K562 (cell line): ENCODE results near the gene PLS1. TPM values are rescaled to one million over a fixed set of nuclear protein-coding genes. Genes with fewer than 3 reads are reported as not detected.

Experiments used
- ATAC-seq: fragments of 200-7000 bp; cut with Tn5 transposase; 3 replicates; pipeline ENCODE4 v1.9.1; 2020; ENCODE audit warnings: moderate library complexity
- BruUV-seq: library from RNA; stranded (reverse); fragments of 400-500 nt; replicated peaks from 2 replicates; lab custom pipeline; 2021; lab: Mats Ljungman, UMichigan
- CTCF ChIA-PET: fragments of 300-600 bp; formaldehyde crosslinking; extraction: SDS; loops from one replicate; lab custom pipeline; 2021; ENCODE audit warnings: low intra/inter-chr PET ratio; lab: Yijun Ruan, JAX
- POLR2A ChIA-PET: fragments of 300-600, 350-650 bp; sonication (Branson Sonifier 250); formaldehyde crosslinking; extraction: SDS; loops from one replicate; lab custom pipeline; 2021; ENCODE audit warnings: antibody characterized with exemption, inconsistent platforms; lab: Yijun Ruan, JAX
- DNase-seq, 4 experiments: peaks; one replicate each; pipeline versions ENCODE4 v3.0.0 to v3.0.0-alpha.2; 2011 to 2018; ENCODE audit warnings: low spot score in 3 of 4, mixed read lengths in 3 of 4; ENCODE audit errors: extremely low read depth in 1 of 4
- FAIRE-seq: peaks from 2 replicates; lab custom pipeline; 2011; peaks lifted over from hg19 to GRCh38; lab: Jason Lieb, UNC
- H2AFZ ChIP-seq: 2 replicates; pipeline ENCODE4 v1.6.0; 2011; ENCODE audit warnings: low read depth, low read length, control low read depth, inconsistent platforms
- H3K27ac ChIP-seq: fragments of 200-600 bp; 3 replicates; pipeline ENCODE4 v1.8.0; 2011; ENCODE audit warnings: low read depth, mild to moderate bottlenecking, control low read depth, inconsistent platforms, low read length, moderate library complexity, mixed read lengths; ENCODE audit errors: extremely low read depth
- H3K27me3 ChIP-seq, 2 experiments: fragments of 300-600 bp in 1 of 2; 2 replicates in 1 of 2; 3 replicates in 1 of 2; pipeline versions ENCODE4 v1.6.0 to v1.8.0; 2011; ENCODE audit warnings: inconsistent platforms in 2 of 2, low read length in 2 of 2, mild to moderate bottlenecking in 1 of 2, mixed read lengths in 1 of 2, moderate library complexity in 1 of 2; ENCODE audit not compliant: control insufficient read depth in 2 of 2, insufficient read depth in 2 of 2
- H3K36me3 ChIP-seq: fragments of 300-600 bp; 3 replicates; pipeline ENCODE4 v1.8.0; 2011; ENCODE audit warnings: mild to moderate bottlenecking, low read length, inconsistent platforms; ENCODE audit not compliant: control insufficient read depth, insufficient read depth
- H3K4me1 ChIP-seq, 2 experiments: fragments of 200-600 bp in 1 of 2; replicated peaks in 1 of 2; 2 replicates in 1 of 2; 3 replicates in 1 of 2; pipeline versions ENCODE4 v1.5.1 to v1.8.0; 2011; ENCODE audit warnings: inconsistent platforms in 2 of 2, low read length in 2 of 2, mild to moderate bottlenecking in 1 of 2, mixed read lengths in 1 of 2, moderate library complexity in 1 of 2; ENCODE audit not compliant: control insufficient read depth in 2 of 2, insufficient read depth in 2 of 2
- H3K4me2 ChIP-seq: 2 replicates; pipeline ENCODE4 v1.6.1; 2011; ENCODE audit warnings: low read length, control low read depth, inconsistent platforms, mixed read lengths; ENCODE audit not compliant: insufficient read depth
- H3K4me3 ChIP-seq: fragments of 200-600 bp; sonication (generic), shearing (Covaris generic); 2 replicates; pipeline ENCODE4 v1.5.1; 2016; ENCODE audit warnings: control low read depth, inconsistent platforms
- H3K79me2 ChIP-seq: fragments of 200-600 bp; 3 replicates; pipeline ENCODE4 v1.8.0; 2011; ENCODE audit warnings: low read length, inconsistent platforms; ENCODE audit not compliant: control insufficient read depth, insufficient read depth
- H3K9ac ChIP-seq, 2 experiments: 2 replicates each; pipeline versions ENCODE4 v1.6.0 to v1.6.1; 2011; ENCODE audit warnings: low read depth in 2 of 2, low read length in 2 of 2, control low read depth in 1 of 2, inconsistent platforms in 1 of 2, mild to moderate bottlenecking in 1 of 2, mixed read lengths in 1 of 2; ENCODE audit not compliant: insufficient read depth in 1 of 2
- H3K9me1 ChIP-seq: one replicate; pipeline ENCODE4 v1.6.0; 2011; ENCODE audit warnings: inconsistent platforms, mild to moderate bottlenecking, low read length, moderate library complexity; ENCODE audit not compliant: control insufficient read depth, insufficient read depth
- H3K9me3 ChIP-seq: replicated peaks from 2 replicates; pipeline ENCODE4 v1.5.1; 2011; ENCODE audit warnings: low read depth, low read length, inconsistent platforms; ENCODE audit not compliant: control insufficient read depth, insufficient read depth
- H4K20me1 ChIP-seq: replicated peaks from 2 replicates; pipeline ENCODE4 v1.6.1; 2011; ENCODE audit warnings: low read length, inconsistent platforms, mixed read lengths; ENCODE audit not compliant: control insufficient read depth, insufficient read depth
- ASH1L ChIP-seq: fragments of 450-650 bp; IDR thresholded peaks from 2 replicates; pipeline ENCODE4 v1.6.1; 2018; ENCODE audit warnings: borderline replicate concordance, mild to moderate bottlenecking, low read depth; ENCODE audit not compliant: partially characterized antibody
- BMI1 ChIP-seq: fragments of 150-350 bp; IDR thresholded peaks from 2 replicates; pipeline ENCODE4 v1.6.1; 2014; ENCODE audit warnings: low read length
- CBX1 ChIP-seq: sonication (generic); IDR thresholded peaks from 2 replicates; pipeline ENCODE4 v1.6.1; 2016; ENCODE audit warnings: antibody characterized with exemption, low read depth, mild to moderate bottlenecking
- ESRRB ChIP-seq: fragments of 250-450 bp; sonication (Bioruptor Pico); IDR thresholded peaks from 2 replicates; pipeline ENCODE4 v1.5.0; 2020; ENCODE audit warnings: mild to moderate bottlenecking, moderate library complexity, borderline replicate concordance
- ETV1 ChIP-seq: fragments of 450-650 bp; conservative IDR thresholded peaks from 2 replicates; pipeline ENCODE4 v1.6.1; 2016; ENCODE audit warnings: missing genetic modification characterization, control low read depth, low read depth, missing compliant biosample characterization
- HDAC6 ChIP-seq: IDR thresholded peaks from 2 replicates; pipeline ENCODE4 v1.6.1; 2012; ENCODE audit warnings: low read depth, mild to moderate bottlenecking, control low read depth, inconsistent platforms, low read length, moderate library complexity
- KDM2B ChIP-seq: fragments of 250-450 bp; sonication (Bioruptor Pico); IDR thresholded peaks from 2 replicates; pipeline ENCODE4 v1.8.0; 2021; ENCODE audit warnings: mild to moderate bottlenecking, moderate library complexity
- KLF16 ChIP-seq: IDR thresholded peaks from 2 replicates; pipeline ENCODE4 v1.6.1; 2016; ENCODE audit warnings: antibody characterized with exemption
- SMC3 ChIP-seq: conservative IDR thresholded peaks from 2 replicates; pipeline ENCODE4 v1.6.1; 2011; ENCODE audit warnings: low read depth, low read length, improper control_type of control experiment; ENCODE audit not compliant: insufficient read depth
- SREBF1 ChIP-seq: fragments of 150-350 bp; IDR thresholded peaks from 2 replicates; pipeline ENCODE4 v1.6.1; 2014; ENCODE audit warnings: antibody characterized with exemption, low read depth, low read length, borderline replicate concordance
- TCF3 ChIP-seq: sonication (generic); formaldehyde crosslinking; IDR thresholded peaks from 2 replicates; pipeline ENCODE4 v1.4.0; 2020; ENCODE audit warnings: mild to moderate bottlenecking, missing genetic modification reagents
- ZBTB34 ChIP-seq: fragments of 250-450 bp; sonication (Bioruptor Pico); IDR thresholded peaks from 2 replicates; pipeline ENCODE4 v1.8.0; 2021; ENCODE audit warnings: mild to moderate bottlenecking, moderate library complexity
- ZNF12 ChIP-seq: sonication (generic); formaldehyde crosslinking; IDR thresholded peaks from 2 replicates; pipeline ENCODE4 v1.4.0; 2020; ENCODE audit warnings: mild to moderate bottlenecking, missing genetic modification reagents
- ZNF217 ChIP-seq: sonication (generic); formaldehyde crosslinking; IDR thresholded peaks from 2 replicates; pipeline ENCODE4 v1.8.0; 2022; ENCODE audit warnings: mild to moderate bottlenecking, missing genetic modification reagents
- ZNF644 ChIP-seq: fragments of 200-800 bp; sonication (Bioruptor generic); IDR thresholded peaks from 2 replicates; pipeline ENCODE4 v1.6.1; 2016; ENCODE audit warnings: low read depth, missing genetic modification characterization, missing compliant biosample characterization
- WGBS: fragments of 100-300 bp; shearing (Covaris generic); methylation state at CpG from one replicate; pipeline ENCODE4 v1.1.6; 2016; ENCODE audit warnings: low coverage, mixed read lengths; ENCODE audit not compliant: insufficient coverage; ENCODE audit errors: missing lambda C conversion rate; 5-methylcytosine and 5-hydroxymethylcytosine counted together
- in situ Hi-C: fragments of 300-500 bp; cut with MboI; formaldehyde crosslinking; loops from 4 replicates; pipeline ENCODE4 v1.15.0; 2018; ENCODE audit warnings: inconsistent platforms, mixed read lengths
- intact Hi-C: fragments of 100-400 bp; cut with micrococcal nuclease; formaldehyde crosslinking; loops from 2 replicates; pipeline ENCODE4 v1.14.2; 2022
- polyA plus RNA-seq, 8 experiments: library from polyadenylated mRNA; depleted of rRNA in 4 of 8; stranded (reverse) in 5 of 8; unstranded in 3 of 8; fragments of >200 nt; fragmentation: Nextera tagmentation in 2 of 8; fragmentation: Illumina TruSeq in 1 of 8; extraction: Ambion mirVana in 2 of 8; extraction: Trizol in 1 of 8; gene quantifications; 2 replicates each; pipeline versions ENCODE4 v1.2.1 to v1.2.3, GENCODE V29; 2011 to 2014; ENCODE audit warnings: inconsistent platforms in 1 of 8, missing spikeins in 1 of 8
- total RNA-seq, 7 experiments: library from RNA; depleted of rRNA in 6 of 7; stranded (reverse); fragments of >200 nt in 6 of 7; fragmentation: Illumina TruSeq in 2 of 7; extraction: Trizol in 2 of 7; gene quantifications; 2 replicates each; pipeline versions ENCODE4 v1.2.1 to v1.2.3, GENCODE V29; 2011 to 2021; ENCODE audit warnings: low replicate concordance in 1 of 7
- TF ChIP-seq, protein P1 (sequence below): fragments of 450-650 bp; IDR thresholded peaks from 2 replicates; pipeline ENCODE4 v1.6.1; 2017; ENCODE audit warnings: antibody characterized with exemption

The PLS1 gene
- total and polyA plus RNA-seq, 9 of the 15 experiments (the other 6 are each of a cell fraction or from before 2014, with no cell fraction given): 6.1 to 21.3 (median 13.0) TPM

DNA sequence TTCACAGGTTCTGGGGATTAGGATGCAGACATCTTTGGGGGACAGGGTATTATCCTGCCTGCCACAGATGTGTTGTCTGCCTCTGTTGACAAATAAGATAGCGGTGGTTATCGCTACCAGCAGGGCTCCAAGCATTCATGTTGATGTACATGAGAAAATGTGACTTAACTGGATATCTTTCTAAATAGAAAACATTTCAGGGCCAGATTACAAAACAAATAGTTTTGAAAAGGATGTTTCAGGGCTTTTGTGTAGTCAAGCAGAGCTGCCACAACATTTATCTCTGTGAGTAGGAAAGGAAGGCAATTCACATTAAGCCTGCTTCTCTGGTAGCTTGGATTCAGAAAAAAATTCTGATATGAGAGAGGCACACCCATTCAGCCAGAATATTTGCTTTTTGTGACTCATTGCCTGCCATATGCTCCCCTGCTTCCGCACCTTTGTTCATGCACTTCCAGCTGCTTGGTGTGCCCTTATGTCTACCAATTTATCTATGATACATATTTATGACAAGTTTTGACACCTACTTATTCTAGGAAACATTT is 22.8 kb downstream of the PLS1 start (continued):
- TF ChIP-seq ZBTB34 (no peak), ETV1 (tag) (no peak), ZNF644 (tag) (no peak), ZNF12 (CRISPR knock-in tag) (no peak), SREBF1 (no peak)

DNA sequence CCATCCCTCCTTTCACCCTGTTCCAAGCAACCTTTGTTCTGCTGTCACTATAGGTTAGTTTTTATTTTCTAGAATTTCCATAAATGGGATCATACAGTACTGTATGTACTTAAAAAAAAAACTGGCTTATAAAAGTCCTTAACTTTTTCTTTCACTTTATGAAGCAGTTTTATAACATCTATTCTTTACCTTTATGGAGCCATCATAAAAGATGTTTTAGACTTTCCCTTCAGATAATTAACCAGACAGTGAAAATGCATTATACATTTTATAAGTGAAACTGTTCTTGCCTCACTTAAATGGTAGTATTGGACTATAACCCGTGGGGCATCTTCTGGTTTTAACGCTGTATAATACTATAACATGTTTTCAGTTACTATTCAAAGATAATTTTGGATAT is 26.2 kb downstream of the PLS1 start:
- H3K9me3 ChIP-seq: no peaks in the 10 kb centered on the region
- H2AFZ ChIP-seq: no peak overlapping the region
- intact Hi-C loops: no loop called here
- H4K20me1 ChIP-seq: peaks cover 5% of the 10 kb centered on the region; the same call in 1 of the 2 replicates
- TF ChIP-seq SMC3: no peak
- TF ChIP-seq ASH1L: no peak
- TF ChIP-seq ESRRB (CRISPR knock-in tag): no peak
- TF ChIP-seq KDM2B: no peak
- TF ChIP-seq HDAC6: no peak
- TF ChIP-seq BMI1: no peak
- no peak for TF ChIP-seq CBX1
- no peak for TF ChIP-seq ZNF217
- TF ChIP-seq, protein P1, sequence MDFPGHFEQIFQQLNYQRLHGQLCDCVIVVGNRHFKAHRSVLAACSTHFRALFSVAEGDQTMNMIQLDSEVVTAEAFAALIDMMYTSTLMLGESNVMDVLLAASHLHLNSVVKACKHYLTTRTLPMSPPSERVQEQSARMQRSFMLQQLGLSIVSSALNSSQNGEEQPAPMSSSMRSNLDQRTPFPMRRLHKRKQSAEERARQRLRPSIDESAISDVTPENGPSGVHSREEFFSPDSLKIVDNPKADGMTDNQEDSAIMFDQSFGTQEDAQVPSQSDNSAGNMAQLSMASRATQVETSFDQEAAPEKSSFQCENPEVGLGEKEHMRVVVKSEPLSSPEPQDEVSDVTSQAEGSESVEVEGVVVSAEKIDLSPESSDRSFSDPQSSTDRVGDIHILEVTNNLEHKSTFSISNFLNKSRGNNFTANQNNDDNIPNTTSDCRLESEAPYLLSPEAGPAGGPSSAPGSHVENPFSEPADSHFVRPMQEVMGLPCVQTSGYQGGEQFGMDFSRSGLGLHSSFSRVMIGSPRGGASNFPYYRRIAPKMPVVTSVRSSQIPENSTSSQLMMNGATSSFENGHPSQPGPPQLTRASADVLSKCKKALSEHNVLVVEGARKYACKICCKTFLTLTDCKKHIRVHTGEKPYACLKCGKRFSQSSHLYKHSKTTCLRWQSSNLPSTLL: no peak
- no peak for TF ChIP-seq KLF16
- no peak for TF ChIP-seq TCF3 (CRISPR knock-in tag)
- WGBS: 46% methylated on average over 2 of the region's 2 CpGs
- no peaks in the 10 kb centered on the region for H3K9me1 ChIP-seq
- no peak for ATAC-seq
- ChIA-PET POLR2A (interaction anchor here (2.5 kb wide), 1 partner anchor 13 kb away, joined by 9 read pairs; no protein-coding TSS in a partner anchor), CTCF (no interaction called here)
- in situ Hi-C loops: no loop called here
- H3K36me3 ChIP-seq: no peaks in the 10 kb centered on the region
- DNase-seq: no peak
- FAIRE-seq: no peak
- H3K27ac ChIP-seq: no peak overlapping the region
- H3K4me3 ChIP-seq: no peak overlapping the region
- no peak overlapping the region for H3K4me2 ChIP-seq
- H3K27me3 ChIP-seq: no peaks in the 10 kb centered on the region
- no TSS peak for BruUV-seq
- no peak overlapping the region for H3K9ac ChIP-seq
- H3K79me2 ChIP-seq: no peaks in the 10 kb centered on the region
- H3K4me1 ChIP-seq: peaks cover under 1 to 28% of the 10 kb centered on the region in 2 experiments; a peak in 3 of 5 replicates
